ENCODE data around the gene CMTM2. TPM values are rescaled to one million over a fixed set of nuclear protein-coding genes. Genes with fewer than 3 reads are reported as not detected.

The CMTM2 gene
- total RNA-seq, 2 experiments from 2014 or later, result 0.19 to 0.91 TPM

GRCh38 chr16:66541388-66542355, 37.6 kb upstream of the CMTM2 start:
- DNase-seq (ENCODE audit: low spot score), result no peak
- H3K27ac ChIP-seq (ENCODE audit: low read depth, low read length, poor library complexity, severe bottlenecking), result no peak overlapping the region
- BruUV-seq (replicated peaks), result no TSS peak
- H3K4me3 ChIP-seq (ENCODE audit: low read depth, low read length, poor library complexity, severe bottlenecking), result no peak overlapping the region
- ChIA-PET CTCF (ENCODE audit: unreplicated experiment) (interaction anchor here (0.6 kb wide), 1 partner anchor 34 kb away, joined by 3 read pairs; no protein-coding TSS in a partner anchor), POLR2A (interaction anchor here (0.9 to 3.6 kb wide), 4 partner anchors 8 to 19 kb away, joined by 3 to 23 read pairs (median 4); partner anchors contain the start of gene CKLF)
- no peaks in the 10 kb centered on the region for H3K36me3 ChIP-seq (ENCODE audit: insufficient read depth, low read length)
- no peak overlapping the region for H3K4me2 ChIP-seq (ENCODE audit: low read length)
- H4K20me1 ChIP-seq (ENCODE audit: insufficient read depth, low read length), result no peaks in the 10 kb centered on the region
- TF ChIP-seq EZH2phosphoT487 (IDR thresholded peaks at IDR 0.05; ENCODE audit: borderline replicate concordance, low read depth, low read length), result no peak
- H3K9me3 ChIP-seq (ENCODE audit: low read length), result no peaks in the 10 kb centered on the region
- peaks cover 40% of the 10 kb centered on the region for H3K4me1 ChIP-seq (ENCODE audit: insufficient read depth, low read length, poor library complexity, severe bottlenecking)
- no peaks in the 10 kb centered on the region for H3K79me2 ChIP-seq (ENCODE audit: insufficient read depth, low read depth, low read length)
- H3K9me2 ChIP-seq (ENCODE audit: insufficient read depth, low read length), result no peaks in the 10 kb centered on the region
- intact Hi-C loops (cut with micrococcal nuclease; ENCODE audit: unreplicated experiment), result no loop called here
- no peak overlapping the region for H2AFZ ChIP-seq (ENCODE audit: low read length)

GRCh38 chr16:66542396-66542795, 36.9 kb upstream of the CMTM2 start:
- POLR2A ChIA-PET, result interaction anchor here (2.1 kb wide), 1 partner anchor 9 kb away, joined by 10 read pairs; no protein-coding TSS in a partner anchor
- Histone ChIP-seq H3K4me2 (ENCODE audit: low read length) (no peak overlapping the region), H2AFZ (ENCODE audit: low read length) (no peak overlapping the region), H3K4me3 (ENCODE audit: low read depth, low read length, poor library complexity, severe bottlenecking) (no peak overlapping the region), H3K36me3 (ENCODE audit: insufficient read depth, low read length) (no peaks in the 10 kb centered on the region), H3K9me3 (ENCODE audit: low read length) (no peaks in the 10 kb centered on the region), H3K4me1 (ENCODE audit: insufficient read depth, low read length, poor library complexity, severe bottlenecking) (peaks cover 40% of the 10 kb centered on the region), H3K27ac (ENCODE audit: low read depth, low read length, poor library complexity, severe bottlenecking) (no peak overlapping the region), H3K9me2 (ENCODE audit: insufficient read depth, low read length) (no peaks in the 10 kb centered on the region), H4K20me1 (ENCODE audit: insufficient read depth, low read length) (no peaks in the 10 kb centered on the region), H3K79me2 (ENCODE audit: insufficient read depth, low read depth, low read length) (no peaks in the 10 kb centered on the region)
- CTCF ChIA-PET (ENCODE audit: unreplicated experiment), result interaction anchor here (0.6 kb wide), 1 partner anchor 35 kb away, joined by 3 read pairs; no protein-coding TSS in a partner anchor
- no TSS peak for BruUV-seq (replicated peaks)
- intact Hi-C loops (cut with micrococcal nuclease; ENCODE audit: unreplicated experiment), result no loop called here
- no peak for TF ChIP-seq EZH2phosphoT487 (IDR thresholded peaks at IDR 0.05; ENCODE audit: borderline replicate concordance, low read depth, low read length)
- TF ChIP-seq CTCF (conservative IDR thresholded peaks at IDR 0.05; ENCODE audit: low read length), result no peak
- no peak for DNase-seq (ENCODE audit: low spot score)

- intact Hi-C loops (cut with micrococcal nuclease; ENCODE audit: unreplicated experiment), result no loop called here
- H3K9me2 ChIP-seq (ENCODE audit: insufficient read depth, low read length), result no peaks in the 10 kb centered on the region
- ChIA-PET POLR2A (interaction anchor here (0.6 to 2.1 kb wide), 6 partner anchors 9 to 74 kb away, joined by 3 to 10 read pairs (median 5); partner anchors contain the start of gene CKLF), CTCF (ENCODE audit: unreplicated experiment) (interaction anchor here (0.6 kb wide), 1 partner anchor 24 kb away, joined by 3 read pairs; no protein-coding TSS in a partner anchor)
- no peaks in the 10 kb centered on the region for H4K20me1 ChIP-seq (ENCODE audit: insufficient read depth, low read length)
- H3K36me3 ChIP-seq (ENCODE audit: insufficient read depth, low read length), result no peaks in the 10 kb centered on the region
- DNase-seq (ENCODE audit: low spot score), result no peak
- H3K4me2 ChIP-seq (ENCODE audit: low read length), result peak overlapping the region; percentile 43
- H3K79me2 ChIP-seq (ENCODE audit: insufficient read depth, low read depth, low read length), result no peaks in the 10 kb centered on the region
- BruUV-seq (replicated peaks), result no TSS peak
- TF ChIP-seq CTCF (conservative IDR thresholded peaks at IDR 0.05; ENCODE audit: low read length) (no peak), EZH2phosphoT487 (IDR thresholded peaks at IDR 0.05; ENCODE audit: borderline replicate concordance, low read depth, low read length) (no peak)
- H3K4me3 ChIP-seq (ENCODE audit: low read depth, low read length, poor library complexity, severe bottlenecking), result no peak overlapping the region
- H3K4me1 ChIP-seq (ENCODE audit: insufficient read depth, low read length, poor library complexity, severe bottlenecking), result peaks cover 44% of the 10 kb centered on the region
- peak overlapping the region; percentile 33; the same call in 1 of the 2 replicates for H2AFZ ChIP-seq (ENCODE audit: low read length)
- H3K27ac ChIP-seq (ENCODE audit: low read depth, low read length, poor library complexity, severe bottlenecking), result no peak overlapping the region
- H3K9me3 ChIP-seq (ENCODE audit: low read length), result no peaks in the 10 kb centered on the region
Observed at GRCh38 chr16:66543541-66543940, 35.7 kb upstream of the CMTM2 start.
